HG03354 (cell line): Measurements from ENCODE around the gene OR2C3.
A peak's percentile ranks its signal among the peaks of the same experiment; 100 is the strongest.

Experiments
- ATAC-seq: cut with Tn5 transposase; IDR thresholded peaks from one replicate; pipeline ENCODE4 v1.9.1; 2021; ENCODE audit warnings: mild to moderate bottlenecking; ENCODE audit not compliant: unreplicated experiment, poor library complexity, severe bottlenecking

OR2C3 gene

GRCh38 chr1:247536340-247536739, at the start of gene OR2C3:
Gene OR2C3, minus strand, starts transcription at chr1:247536440. Its CDS starts 3,929 bp downstream, at chr1:247532511.
- no peak for ATAC-seq

- ATAC-seq: no peak
Measured at GRCh38 chr1:247578946-247579460, 42.8 kb upstream of the OR2C3 start.

GRCh38 chr1:247576514-247576913, 40.3 kb upstream of the OR2C3 start:
- peak; percentile 68 for ATAC-seq

GRCh38 chr1:247574664-247575063, 38.4 kb upstream of the OR2C3 start:
- ATAC-seq: no peak

GRCh38 chr1:247574236-247574635, 38.0 kb upstream of the OR2C3 start:
- ATAC-seq: no peak

- no peak for ATAC-seq
Measured at GRCh38 chr1:247562198-247562597, 26.0 kb upstream of the OR2C3 start.

- no peak for ATAC-seq
Measured at GRCh38 chr1:247561711-247562110, 25.5 kb upstream of the OR2C3 start.

GRCh38 chr1:247557926-247558674, 21.9 kb upstream of the OR2C3 start:
- ATAC-seq: no peak

- no peak for ATAC-seq
Measured at GRCh38 chr1:247552231-247552630, 16.0 kb upstream of the OR2C3 start.

- no peak for ATAC-seq
Measured at GRCh38 chr1:247551721-247552120, 15.5 kb upstream of the OR2C3 start.

GRCh38 chr1:247548769-247549182, 12.5 kb upstream of the OR2C3 start, which contains the start of gene GCSAML:
Gene GCSAML, plus strand, starts transcription at chr1:247549134. Its CDS starts 58 bp downstream, at chr1:247549192.
- no peak for ATAC-seq

GRCh38 chr1:247548092-247548491, 11.9 kb upstream of the OR2C3 start:
- ATAC-seq: no peak

- no peak for ATAC-seq
Measured at GRCh38 chr1:247542811-247543210, 6.6 kb upstream of the OR2C3 start.

- ATAC-seq: no peak
Measured at GRCh38 chr1:247540581-247540980, 4.3 kb upstream of the OR2C3 start.

GRCh38 chr1:247539215-247539614, 3.0 kb upstream of the OR2C3 start:
- no peak for ATAC-seq

- ATAC-seq: no peak
Measured at GRCh38 chr1:247538561-247538960, 2.3 kb upstream of the OR2C3 start.

GRCh38 chr1:247535402-247535801, 838 bp downstream of the OR2C3 start:
- no peak for ATAC-seq

GRCh38 chr1:247531937-247532336, 4.3 kb downstream of the OR2C3 start:
- no peak for ATAC-seq

- no peak for ATAC-seq
Measured at GRCh38 chr1:247530785-247531184, 5.5 kb downstream of the OR2C3 start.

GRCh38 chr1:247529771-247530355, 6.4 kb downstream of the OR2C3 start:
- no peak for ATAC-seq

- ATAC-seq: no peak
Measured at GRCh38 chr1:247528812-247529474, 7.3 kb downstream of the OR2C3 start.
